Frontal cortex (tissue), 1 donor: Measurements from ENCODE around the gene ZNF791. TPM values are rescaled to one million over a fixed set of nuclear protein-coding genes. Genes with fewer than 3 reads are reported as not detected.

Experiments used
- total RNA-seq: library from RNA; depleted of rRNA; stranded (reverse); fragments of >200 nt; gene quantifications from one replicate; pipeline ENCODE4 v1.2.3, GENCODE V29; 2014

The ZNF791 gene
- total RNA-seq, 1 donor from 2014 or later = 25.3 TPM

Other genes with a start within 250 kb of the ZNF791 start
- 4.9 TPM for gene ZNF442, start 245.2 kb upstream of the ZNF791 start, total RNA-seq
- 7.3 TPM for gene ZNF799, start 209.6 kb upstream of the ZNF791 start, total RNA-seq
- gene ZNF443, start 169.9 kb upstream of the ZNF791 start, total RNA-seq = 14.3 TPM
- 37.5 TPM for gene ZNF709, start 126.1 kb upstream of the ZNF791 start, total RNA-seq
- gene ZNF564, start 59.4 kb upstream of the ZNF791 start, total RNA-seq = 32.6 TPM
- gene ZNF490, start 107 bp upstream of the ZNF791 start, total RNA-seq = 9.4 TPM
- 10.6 TPM for gene MAN2B1, start 55.8 kb downstream of the ZNF791 start, total RNA-seq
- 9.0 TPM for gene WDR83, start 55.9 kb downstream of the ZNF791 start, total RNA-seq
- 92.9 TPM for gene DHPS, start 71.0 kb downstream of the ZNF791 start, total RNA-seq
- not detected for gene GNG14, start 77.1 kb downstream of the ZNF791 start, total RNA-seq
- 6.5 TPM for gene FBXW9, start 85.7 kb downstream of the ZNF791 start, total RNA-seq
- gene TNPO2, start 113.0 kb downstream of the ZNF791 start, total RNA-seq = 68.5 TPM
- 216 TPM for gene TRIR, start 123.8 kb downstream of the ZNF791 start, total RNA-seq
- gene GET3, start 126.6 kb downstream of the ZNF791 start, total RNA-seq = 85.2 TPM
- gene BEST2, start 140.9 kb downstream of the ZNF791 start, total RNA-seq = not detected
- 14.3 TPM for gene HOOK2, start 164.6 kb downstream of the ZNF791 start, total RNA-seq
- gene JUNB, start 180.6 kb downstream of the ZNF791 start, total RNA-seq = 16.3 TPM
- 208 TPM for gene PRDX2, start 190.9 kb downstream of the ZNF791 start, total RNA-seq
- gene THSD8, start 191.1 kb downstream of the ZNF791 start, total RNA-seq = 0.82 TPM
- 15.9 TPM for gene RNASEH2A, start 195.7 kb downstream of the ZNF791 start, total RNA-seq
- gene RTBDN, start 223.7 kb downstream of the ZNF791 start, total RNA-seq = 1.6 TPM
- gene MAST1, start 227.6 kb downstream of the ZNF791 start, total RNA-seq = 47.3 TPM